Stimulated activated CD4-positive, alpha-beta T cell treated with anti-CD3 and anti-CD28 coated beads, Interleukin-4, amount 100 ng/mL, for 4 hours (primary cell): ENCODE data around the gene GPR32.
"Not testable (repeated sequence)": the region's sequence is repeated elsewhere in the genome, so short reads cannot be mapped to it uniquely, and the experiment has no call there.

ENCODE experiments used
- DNase-seq, 2 experiments: peaks; one replicate each; pipeline ENCODE4 v3.0.0-alpha.2; 2020

GPR32 gene, protein sequence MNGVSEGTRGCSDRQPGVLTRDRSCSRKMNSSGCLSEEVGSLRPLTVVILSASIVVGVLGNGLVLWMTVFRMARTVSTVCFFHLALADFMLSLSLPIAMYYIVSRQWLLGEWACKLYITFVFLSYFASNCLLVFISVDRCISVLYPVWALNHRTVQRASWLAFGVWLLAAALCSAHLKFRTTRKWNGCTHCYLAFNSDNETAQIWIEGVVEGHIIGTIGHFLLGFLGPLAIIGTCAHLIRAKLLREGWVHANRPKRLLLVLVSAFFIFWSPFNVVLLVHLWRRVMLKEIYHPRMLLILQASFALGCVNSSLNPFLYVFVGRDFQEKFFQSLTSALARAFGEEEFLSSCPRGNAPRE

DNA sequence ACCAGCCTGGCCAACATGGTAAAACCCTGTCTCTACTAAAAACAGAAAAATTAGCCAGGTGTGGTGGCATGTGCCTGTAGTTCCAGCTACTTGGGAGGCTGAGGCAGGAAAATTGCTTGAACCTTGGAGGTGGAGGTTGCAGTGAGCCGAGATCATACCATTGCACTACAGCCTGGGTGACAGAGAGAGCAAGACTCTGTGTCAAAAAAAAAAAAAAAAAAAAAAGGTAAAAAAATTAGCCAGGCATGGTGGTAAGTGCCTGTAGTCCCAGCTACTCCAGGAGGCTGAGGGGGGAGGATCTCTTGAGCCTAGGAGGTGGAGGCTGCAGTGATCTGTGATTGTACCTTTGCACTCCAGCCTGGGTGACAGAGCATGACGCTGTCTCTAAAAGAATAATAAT, at the start of gene GPR32:
GPR32 (plus strand) TSS at position 301 of the 400 bp plus-strand sequence. CDS start 137 bp downstream, outside the sequence.
- not testable (repeated sequence) for DNase-seq

DNA sequence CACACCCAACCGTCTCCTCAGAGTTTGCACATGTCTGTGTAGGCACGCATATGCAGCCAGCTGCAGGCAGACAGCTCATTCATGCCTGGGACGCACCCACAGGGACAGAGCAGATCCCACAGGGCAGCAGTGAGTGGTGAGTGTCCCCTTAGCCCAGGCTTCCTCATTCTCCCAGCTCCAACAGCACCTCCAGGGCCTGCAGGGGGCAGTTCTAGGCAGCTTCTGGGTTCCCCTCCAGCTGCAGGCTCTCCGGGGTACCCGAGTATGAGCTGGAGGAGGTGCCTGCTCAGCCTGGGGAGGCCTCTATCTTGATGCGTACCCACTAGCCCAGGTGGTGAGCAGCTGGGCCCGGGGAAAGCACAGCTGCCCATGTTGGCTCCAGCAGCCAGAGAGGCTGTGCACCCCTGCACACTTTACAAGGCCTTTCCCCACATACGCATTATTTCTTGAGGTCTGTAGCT, 49.3 kb upstream of the GPR32 start:
- no peak for DNase-seq

DNA sequence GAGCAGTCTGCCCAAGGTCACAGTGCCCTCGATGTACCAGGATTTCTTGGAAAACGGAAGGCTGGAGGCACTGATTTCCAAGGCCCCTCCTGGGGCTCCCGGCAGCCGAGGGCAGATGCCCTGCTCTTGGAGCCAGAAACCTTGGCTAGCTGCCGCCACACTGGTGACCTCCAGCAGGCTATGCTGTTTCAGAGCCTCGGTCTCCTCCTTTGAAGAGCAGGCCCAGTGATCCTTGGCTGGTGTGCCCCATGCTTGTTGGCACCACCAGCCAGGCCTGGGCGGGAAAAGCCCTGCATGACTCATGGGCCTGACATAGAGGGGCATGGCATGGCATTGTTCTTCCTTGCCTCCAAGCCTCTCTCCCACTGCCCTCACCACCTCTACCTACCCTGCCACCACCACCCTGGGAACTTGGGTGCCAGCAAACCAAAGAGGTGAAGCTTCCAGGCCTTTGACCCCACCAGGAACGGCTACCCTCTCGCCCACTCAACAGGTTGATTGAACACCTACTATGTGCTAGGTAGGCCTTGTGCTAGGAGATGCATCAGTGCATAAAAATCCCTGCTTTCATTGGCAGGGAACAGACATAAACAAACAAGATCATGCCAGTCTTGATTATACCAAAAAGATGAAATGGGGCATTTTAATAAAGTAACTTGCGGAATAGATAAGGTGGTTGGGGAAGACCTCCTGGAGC, 48.7 kb upstream of the GPR32 start:
- DNase-seq: no peak

DNA sequence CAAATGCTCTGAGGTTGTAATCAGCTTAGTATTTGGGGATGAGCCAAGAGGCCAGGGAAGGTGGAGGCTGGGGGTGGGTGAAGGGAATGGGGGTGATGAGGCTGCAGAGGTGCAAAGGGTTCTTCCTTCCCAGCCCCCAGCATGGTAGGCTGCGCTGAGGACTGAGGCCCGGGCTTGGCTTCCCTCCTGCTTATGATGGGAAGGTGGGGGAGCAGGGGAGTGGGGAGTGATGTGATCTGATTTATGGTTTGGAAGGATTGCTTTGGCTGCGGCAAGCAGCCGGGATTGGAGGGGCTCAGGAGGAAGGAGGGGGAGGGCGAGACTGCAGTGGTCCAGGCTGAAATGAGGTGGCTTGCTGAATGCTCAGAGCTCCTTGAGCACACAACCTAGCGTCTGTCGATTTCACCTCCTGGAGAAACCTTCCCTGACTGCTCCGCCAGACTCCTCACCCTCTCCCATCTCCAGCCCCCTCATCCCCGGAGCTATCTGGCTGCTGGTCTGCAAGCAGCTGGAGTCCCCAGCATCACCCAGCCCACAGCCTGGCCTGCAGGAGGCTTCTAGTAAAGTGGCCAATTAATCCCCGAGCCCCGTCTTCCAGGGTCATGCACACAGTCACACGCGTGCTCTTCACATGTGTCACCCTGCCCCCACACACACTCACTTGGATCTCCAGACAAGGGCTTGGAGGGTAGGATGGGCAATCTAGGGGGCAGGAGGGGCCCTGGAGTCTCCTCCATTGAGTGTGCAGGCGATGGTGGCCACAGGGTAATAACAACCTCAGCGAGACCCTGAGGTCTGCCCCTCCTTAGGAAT, 47.9 kb upstream of the GPR32 start:
- DNase-seq: no peak

DNA sequence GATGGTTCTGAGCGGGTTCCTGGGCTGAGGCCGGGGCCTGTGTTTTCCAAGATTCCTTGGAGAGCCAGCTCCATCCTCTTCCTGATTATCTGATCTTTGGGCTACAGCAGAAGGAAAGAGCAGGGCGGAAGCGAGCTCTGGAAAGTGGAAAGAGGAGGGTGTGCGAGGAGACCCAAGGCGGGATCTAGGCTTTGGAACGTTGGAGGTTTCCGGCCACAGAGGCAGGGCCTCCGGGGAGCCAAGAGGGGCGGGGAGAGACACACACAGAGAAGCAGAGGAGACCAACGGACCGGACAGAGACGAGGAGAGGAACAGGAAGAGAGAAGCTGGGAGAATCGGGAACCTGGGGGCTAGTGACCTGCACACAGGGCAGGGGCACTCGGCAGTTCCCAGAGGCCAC, 47.2 kb upstream of the GPR32 start, which contains the start of gene CLEC11A:
CLEC11A (plus strand) TSS at position 296 of the 400 bp plus-strand sequence. CDS start 162 bp downstream, outside the sequence.
- no peak for DNase-seq

DNA sequence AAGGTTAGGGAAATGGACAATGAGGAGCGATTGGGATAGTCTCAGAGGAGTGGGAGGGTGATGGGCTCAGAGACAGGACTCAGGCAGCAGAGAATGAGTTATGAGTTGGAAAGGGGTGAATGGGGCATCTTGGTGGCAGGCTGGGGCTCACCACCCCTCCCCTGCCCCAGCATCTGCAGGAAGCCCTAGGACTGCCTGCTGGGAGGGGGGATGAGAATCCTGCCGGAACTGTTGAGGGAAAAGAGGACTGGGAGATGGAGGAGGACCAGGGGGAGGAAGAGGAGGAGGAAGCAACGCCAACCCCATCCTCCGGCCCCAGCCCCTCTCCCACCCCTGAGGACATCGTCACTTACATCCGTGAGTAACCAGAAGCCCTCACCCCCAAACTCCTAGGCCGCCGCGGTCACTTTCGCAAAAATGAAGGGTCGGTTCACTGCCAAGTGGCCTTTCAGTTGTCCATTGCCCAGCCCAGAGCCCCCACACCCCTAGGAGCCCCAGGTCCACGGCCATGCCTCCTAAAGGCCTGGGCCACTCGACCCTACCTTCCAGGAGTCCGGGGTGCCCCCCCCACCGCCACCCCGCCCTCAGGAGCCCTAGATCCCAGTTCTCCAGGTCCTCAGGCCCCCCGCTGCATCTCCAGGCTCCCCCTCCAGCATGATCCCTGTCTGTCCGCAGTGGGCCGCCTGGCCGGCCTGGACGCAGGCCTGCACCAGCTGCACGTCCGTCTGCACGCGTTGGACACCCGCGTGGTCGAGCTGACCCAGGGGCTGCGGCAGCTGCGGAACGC, 46.3 kb upstream of the GPR32 start:
- DNase-seq: no peak

DNA sequence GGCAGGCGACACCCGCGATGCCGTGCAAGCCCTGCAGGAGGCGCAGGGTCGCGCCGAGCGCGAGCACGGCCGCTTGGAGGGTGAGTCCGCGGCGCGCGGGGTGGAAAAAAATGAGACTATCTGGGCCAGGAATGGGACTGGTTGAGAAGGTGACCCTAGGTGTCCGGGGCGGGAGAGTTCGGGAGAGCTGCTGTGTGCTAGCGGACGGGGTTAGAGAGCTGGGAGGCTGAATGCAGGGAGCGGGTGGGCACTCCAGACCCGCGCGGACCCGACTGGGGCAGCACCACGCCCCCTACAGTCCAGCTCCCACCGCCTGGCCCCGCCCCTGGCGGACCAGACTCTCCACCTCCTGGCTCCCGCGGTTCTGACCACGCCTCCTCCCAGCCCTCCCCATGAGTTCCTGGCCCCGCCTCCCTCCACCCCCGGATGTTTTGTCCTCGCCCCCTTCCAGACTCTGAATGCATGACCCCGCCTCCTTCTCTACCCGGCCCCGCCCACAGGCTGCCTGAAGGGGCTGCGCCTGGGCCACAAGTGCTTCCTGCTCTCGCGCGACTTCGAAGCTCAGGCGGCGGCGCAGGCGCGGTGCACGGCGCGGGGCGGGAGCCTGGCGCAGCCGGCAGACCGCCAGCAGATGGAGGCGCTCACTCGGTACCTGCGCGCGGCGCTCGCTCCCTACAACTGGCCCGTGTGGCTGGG, 45.6 kb upstream of the GPR32 start:
- peak; percentile 87 to 94 for DNase-seq

DNA sequence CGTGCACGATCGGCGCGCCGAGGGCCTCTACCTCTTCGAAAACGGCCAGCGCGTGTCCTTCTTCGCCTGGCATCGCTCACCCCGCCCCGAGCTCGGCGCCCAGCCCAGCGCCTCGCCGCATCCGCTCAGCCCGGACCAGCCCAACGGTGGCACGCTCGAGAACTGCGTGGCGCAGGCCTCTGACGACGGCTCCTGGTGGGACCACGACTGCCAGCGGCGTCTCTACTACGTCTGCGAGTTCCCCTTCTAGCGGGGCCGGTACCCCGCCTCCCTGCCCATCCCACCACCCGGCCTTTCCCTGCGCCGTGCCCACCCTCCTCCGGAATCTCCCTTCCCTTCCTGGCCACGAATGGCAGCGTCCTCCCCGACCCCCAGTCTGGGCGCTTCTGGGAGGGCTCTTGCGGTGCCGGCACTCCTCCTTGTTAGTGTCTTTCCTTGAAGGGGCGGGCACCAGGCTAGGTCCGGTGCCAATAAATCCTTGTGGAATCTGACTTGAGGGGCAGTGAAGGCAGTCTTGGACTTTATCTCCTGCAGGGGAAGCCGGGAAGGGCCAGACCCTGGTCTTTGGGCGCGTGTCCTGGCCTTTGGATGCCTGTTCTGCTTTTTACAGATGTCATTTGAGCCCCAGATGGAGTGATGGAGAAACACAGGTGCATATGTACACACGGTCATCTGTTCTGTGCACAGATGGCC, 44.9 kb upstream of the GPR32 start:
- DNase-seq: no peak

DNA sequence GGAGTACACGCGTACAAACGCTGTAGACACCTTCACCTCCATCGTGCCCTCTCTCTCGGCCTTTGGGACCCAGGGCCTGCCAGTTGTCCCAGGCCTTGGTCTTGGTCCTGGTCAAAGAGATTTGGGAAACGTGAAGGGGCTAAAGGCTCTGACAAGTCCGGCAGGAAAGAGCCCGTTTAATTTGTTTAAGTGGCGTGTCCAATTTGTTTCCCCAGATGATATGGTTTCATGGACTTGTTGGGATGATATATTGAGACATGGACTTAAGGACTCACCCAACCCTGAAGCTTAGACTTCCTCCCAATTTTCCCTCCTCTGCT, 44.4 kb upstream of the GPR32 start:
- no peak for DNase-seq

DNA sequence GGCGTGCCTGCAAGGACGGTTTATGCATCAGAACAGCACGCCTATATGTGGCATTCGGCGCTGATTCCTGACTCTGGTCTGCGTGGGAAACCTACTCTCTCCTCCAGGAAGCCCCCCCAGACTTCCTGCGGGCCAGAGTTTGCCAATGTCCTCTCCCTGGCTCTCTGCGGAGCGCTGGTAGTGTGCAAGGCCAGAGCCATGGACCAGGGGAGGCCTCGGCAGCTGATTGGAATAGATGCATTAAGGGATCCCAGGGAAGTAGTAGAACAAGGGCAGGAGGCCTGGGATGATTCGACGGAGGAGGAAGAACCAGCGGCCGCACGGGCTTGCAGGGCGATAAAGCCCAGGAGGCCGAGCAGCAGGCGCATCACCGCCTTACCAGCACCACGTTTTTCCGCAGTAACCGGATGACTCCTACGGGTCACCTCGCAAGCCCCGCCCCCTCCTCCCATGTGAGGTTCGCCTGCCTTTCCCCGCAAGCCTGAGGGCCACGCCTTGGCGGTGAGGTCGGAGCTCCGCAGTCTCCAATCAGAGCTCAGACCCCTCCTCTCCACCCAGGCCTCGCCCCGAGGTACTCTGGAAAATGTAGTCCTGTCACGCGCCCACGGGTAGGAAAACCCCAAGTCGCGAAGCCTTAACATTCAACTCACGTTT, 42.1 kb upstream of the GPR32 start:
- peak; percentile 71 to 85 for DNase-seq

DNA sequence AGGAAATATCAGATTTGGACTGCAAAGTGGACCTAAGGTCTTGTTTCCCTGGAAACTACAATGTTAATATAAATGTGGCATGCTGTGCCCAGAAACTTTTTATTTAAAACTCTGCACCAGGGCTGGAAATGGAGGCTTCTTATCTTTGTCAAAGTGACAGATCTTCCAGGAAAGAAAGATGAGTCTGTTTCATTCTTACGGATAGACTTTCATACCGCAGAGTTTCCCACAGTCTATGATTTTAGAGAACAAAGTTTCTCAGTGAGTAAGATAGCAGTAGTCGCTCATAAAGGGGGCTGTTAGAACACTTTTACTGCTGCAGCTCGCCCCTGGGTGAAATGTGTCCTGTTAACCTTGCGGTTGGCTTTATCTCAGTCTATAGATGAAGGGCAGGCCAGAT, 40.4 kb upstream of the GPR32 start:
- no peak for DNase-seq

DNA sequence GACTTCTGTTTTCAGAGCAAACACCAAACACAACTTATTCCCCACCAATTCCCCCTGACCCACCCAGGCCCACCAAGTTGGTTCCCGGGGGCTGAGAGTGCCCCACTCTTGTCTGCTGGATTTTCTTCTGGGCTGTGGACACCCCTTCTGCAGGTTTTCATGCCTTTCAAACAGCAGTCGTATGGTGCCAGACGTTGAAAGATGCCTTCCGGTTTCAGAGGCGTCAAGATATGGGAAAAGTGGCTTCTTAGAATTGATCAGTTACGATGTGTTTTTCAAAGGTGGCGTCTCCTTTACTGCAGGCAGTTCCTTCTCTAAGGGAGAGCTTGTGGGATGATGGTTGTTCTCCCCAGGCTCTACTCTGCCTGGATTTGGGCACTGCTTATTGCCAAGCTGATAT, 34.4 kb upstream of the GPR32 start:
- DNase-seq: no peak

DNA sequence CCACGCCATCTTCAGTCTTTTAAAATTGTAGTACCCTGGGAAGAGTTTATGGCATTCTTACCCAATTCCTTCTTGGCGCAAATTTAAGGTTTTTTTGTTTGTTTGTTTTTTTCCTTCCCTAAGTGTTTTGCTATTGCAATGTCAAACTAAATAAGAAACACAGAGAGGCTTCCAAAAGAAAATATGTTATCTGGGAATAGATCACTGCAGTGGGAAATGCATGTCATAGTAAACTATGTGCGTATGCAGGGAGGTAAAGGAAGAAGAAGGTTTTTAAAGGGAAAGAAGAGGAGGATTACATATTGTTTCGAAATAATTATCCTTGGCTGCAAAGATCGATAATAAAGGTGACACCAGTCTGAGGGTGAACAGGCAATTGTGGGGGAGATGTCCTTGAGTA, 33.9 kb upstream of the GPR32 start:
- no peak for DNase-seq

DNA sequence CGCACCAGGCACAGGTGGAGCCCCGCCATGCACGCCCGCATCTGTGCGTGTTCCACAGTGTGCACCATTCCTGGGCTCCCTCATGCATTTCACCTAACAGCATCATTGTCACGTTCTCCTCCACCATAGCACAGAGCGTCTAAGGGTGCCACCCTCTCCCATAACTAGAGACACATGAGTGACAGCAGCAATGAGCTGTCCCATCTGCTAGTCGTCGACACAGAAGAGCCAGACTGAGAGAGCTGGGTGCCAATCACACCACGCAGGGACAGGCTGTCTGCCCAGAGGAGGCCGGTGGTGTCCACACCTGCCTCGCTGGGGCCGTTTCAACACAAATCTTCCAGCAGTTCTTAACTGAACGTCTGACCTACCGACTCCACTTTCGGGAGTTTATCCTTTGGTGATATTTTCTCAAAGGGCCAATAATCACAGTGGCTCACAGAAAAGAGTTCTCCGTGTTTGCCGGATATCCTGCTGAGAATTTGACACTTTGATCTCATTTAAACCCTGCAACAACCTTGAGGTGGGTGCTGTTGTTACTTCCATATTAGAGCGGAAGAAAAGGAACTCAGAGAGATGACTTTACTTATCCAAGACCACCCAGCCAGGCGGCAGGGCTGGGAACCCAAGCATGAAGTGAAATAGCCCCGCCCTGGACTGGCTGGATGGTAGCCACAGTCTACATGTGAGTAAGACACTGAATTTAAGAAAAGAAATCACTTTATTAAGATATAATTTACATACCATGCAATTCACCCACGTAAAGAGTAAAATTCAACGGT, 30.9 kb upstream of the GPR32 start:
- no peak for DNase-seq

DNA sequence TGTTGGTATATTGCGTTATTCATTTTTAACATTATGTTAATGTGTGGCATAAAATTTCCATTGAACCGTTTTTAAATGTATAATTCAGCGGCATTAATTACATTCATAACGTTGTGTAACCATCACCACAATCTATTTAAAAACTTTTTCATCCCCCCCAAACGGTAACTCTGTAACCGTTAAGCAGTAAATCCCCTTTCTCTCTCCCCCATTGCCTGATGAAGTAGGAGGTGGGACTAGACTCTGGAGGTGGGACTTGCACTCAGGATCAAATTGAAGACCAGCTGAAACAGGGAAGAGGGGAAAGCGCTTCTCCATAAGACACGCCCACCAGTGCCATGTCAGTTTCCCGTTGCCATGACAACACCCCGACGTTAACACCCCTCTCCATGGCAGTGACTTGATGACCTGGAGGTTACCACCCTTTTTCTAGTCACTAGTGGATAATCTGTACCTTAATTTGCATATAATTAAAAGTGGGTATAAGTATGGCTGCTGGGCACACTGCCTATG, 30.3 kb upstream of the GPR32 start:
- DNase-seq: no peak

DNA sequence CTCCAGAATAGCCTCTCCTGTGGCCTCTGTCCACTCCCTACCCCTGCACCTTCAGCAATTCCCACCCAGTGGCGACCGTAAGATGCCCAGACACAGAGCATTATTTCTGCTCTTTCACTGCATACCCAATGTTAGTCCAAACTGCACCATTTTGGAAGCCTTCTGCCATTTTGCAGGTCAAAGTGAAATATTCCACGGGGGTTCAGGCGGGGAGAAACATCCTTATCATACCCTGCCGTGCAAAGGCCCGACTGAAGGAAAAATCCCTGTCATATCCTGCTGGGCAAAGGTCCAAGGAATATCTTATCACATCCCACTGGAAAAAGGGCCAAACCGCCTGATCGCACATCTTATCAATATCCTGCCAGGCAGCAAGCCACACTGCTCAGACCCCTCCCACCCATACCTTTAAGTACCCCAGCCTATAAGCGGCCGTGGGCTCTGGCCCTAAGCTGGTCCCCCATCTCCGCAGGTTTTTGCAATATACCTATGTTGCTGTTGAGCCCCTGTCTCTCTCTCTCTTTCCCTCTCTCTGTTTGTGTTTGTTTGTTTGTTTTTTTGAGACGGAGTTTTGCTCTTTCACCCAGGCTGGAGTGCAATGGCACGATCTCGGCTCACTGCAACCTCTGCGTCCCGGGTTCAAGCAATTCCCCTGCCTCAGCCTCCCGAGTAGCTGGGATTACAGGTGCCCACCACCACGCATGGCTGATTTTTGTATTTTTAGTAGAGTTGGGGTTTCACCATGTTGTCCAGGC, 28.9 kb upstream of the GPR32 start:
- DNase-seq: no peak

DNA sequence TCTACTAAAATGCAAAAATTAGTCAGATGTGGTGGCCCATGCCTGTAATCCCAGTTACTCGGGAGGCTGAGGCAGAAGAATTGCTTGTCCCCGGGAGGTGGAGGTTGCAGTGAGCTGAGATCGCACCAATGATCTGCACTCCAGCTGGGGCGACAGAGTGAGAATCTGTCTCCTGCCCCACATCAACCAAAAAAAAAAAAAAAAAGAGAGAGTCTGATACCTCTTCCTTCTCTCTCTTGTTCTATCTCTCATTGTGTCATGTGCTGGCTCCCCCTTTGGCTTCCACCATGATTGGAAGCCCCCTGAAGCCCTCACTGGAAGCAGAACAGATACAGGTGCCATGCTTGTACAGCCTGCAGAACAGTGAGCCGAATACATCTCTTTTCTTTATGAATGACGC, 26.7 kb upstream of the GPR32 start:
- DNase-seq: no peak

DNA sequence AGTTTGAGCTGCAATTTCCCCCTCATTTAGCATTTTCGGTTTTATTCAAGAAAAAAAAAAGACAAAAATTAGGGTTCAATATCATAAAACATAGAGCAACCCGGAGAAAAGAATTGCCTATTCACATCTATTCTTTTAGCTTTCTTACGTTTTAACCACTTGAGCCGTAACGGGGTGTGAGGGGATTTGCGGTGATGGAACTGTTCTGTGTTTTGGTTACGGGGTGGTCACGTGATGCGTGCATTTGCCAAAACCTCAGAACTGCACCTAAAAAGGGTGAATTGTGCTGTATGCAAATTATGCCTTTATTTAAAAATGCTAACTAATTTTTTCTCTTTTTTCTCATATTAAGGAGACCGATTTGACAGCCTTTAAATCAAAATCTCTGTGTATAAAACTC, 25.0 kb upstream of the GPR32 start:
- no peak for DNase-seq

DNA sequence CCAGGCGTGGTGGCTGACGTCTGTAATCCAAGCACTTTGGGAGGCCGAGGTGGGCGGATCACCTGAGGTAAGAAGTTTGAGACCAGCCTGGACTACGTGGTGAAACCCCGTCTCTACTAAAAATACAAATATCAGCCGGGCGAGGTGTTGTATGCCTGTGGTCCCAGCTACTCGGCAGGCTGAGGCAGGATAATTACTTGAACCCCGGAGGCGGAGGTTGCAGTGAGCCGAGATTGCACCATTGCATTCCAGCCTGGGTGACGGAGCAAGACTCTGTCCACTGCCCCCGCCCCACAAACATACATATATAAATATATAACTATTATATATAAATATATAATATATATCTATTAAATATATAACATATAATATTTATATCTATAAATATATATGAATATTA, 23.1 kb upstream of the GPR32 start:
- not testable (repeated sequence) for DNase-seq
